C4-2B (cell line): Measurements from ENCODE around the gene KRTAP17-1.

Experiments
- ZFX ChIP-seq: fragments of 450-650 bp; IDR thresholded peaks from 2 replicates; pipeline ENCODE4 v1.6.1; 2017
- TF ChIP-seq, protein P1 (sequence below): fragments of 450-650 bp; conservative IDR thresholded peaks from 2 replicates; pipeline ENCODE4 v1.5.1; 2017; ENCODE audit warnings: mild to moderate bottlenecking

DNA sequence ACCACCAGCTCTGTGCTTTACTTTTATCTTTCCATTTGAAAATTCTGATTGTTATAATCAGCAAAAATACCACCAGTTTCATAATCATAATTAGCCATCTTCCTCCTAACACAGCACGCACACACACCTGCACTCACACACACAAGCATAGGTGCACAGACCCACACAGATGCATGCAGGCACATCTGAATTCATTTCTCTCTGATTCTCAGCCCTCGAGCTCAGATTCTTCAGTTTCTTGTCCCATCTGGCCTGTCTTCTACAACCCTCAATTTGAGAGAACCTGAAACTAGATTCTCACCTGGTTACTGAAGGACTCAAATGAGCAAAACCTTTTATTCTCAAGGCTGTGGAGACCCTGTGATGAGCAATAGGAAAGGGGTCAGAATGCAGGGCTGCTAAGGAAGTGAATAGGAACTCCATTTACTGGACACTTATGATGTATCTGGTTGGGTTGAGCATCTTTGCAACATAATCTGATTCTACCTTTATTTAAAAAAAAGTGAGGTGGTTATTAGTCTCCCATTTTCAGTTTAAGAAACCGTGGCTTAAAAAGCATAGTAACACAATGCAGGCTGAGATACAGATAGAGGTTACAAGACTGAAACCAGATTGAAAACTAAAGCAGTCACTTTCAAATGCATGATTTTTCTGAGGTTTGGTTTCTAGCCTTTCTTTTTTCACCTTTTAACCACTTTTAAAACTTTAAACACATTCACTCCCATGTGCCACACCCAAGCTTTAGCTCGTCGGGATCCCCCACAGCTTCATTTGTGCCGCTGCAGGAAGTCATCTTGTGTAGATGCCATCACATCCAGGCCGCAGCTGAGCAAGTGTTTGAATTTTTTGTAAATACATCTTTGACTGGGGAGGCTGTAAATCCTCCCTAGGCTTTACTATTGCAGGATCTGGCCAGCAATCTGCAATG, 25.7 kb upstream of the KRTAP17-1 start:
- TF ChIP-seq, protein P1, sequence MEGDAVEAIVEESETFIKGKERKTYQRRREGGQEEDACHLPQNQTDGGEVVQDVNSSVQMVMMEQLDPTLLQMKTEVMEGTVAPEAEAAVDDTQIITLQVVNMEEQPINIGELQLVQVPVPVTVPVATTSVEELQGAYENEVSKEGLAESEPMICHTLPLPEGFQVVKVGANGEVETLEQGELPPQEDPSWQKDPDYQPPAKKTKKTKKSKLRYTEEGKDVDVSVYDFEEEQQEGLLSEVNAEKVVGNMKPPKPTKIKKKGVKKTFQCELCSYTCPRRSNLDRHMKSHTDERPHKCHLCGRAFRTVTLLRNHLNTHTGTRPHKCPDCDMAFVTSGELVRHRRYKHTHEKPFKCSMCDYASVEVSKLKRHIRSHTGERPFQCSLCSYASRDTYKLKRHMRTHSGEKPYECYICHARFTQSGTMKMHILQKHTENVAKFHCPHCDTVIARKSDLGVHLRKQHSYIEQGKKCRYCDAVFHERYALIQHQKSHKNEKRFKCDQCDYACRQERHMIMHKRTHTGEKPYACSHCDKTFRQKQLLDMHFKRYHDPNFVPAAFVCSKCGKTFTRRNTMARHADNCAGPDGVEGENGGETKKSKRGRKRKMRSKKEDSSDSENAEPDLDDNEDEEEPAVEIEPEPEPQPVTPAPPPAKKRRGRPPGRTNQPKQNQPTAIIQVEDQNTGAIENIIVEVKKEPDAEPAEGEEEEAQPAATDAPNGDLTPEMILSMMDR, result no peak
- TF ChIP-seq ZFX, result no peak
